HG03139 (cell line): ENCODE data around the gene HPN.

Experiments
- ATAC-seq: cut with Tn5 transposase; IDR thresholded peaks from one replicate; pipeline ENCODE4 v1.9.1; 2021; ENCODE audit not compliant: unreplicated experiment

Gene HPN

GRCh38 chr19:35080613-35081170, 39.2 kb downstream of the HPN start:
- ATAC-seq = no peak

DNA sequence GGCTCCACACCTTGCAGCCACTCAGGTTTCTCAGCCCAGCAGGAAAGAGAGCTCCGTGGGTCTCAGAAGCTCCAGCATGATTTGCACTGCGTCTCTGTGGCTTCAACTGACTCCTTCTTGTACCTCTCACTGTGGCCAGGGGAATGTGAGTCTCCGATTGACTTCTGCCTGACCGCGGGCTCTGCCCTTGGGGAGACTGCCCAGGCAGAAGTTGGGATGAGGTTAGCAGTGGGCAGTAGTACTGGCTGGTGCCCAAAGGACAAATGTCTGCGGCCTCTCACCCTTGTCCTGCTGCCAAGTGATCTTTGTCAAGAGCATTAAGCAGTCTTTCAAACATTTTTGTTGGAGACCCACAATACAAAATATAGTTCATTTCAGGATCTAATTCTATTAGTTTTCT, 39.7 kb downstream of the HPN start:
- no peak for ATAC-seq

- no peak for ATAC-seq
These were observed 42.4 kb downstream of the HPN start for GRCh38 chr19:35083691-35084508.

- no peak for ATAC-seq
These were observed 42.9 kb downstream of the HPN start for GRCh38 chr19:35084509-35084762.

DNA sequence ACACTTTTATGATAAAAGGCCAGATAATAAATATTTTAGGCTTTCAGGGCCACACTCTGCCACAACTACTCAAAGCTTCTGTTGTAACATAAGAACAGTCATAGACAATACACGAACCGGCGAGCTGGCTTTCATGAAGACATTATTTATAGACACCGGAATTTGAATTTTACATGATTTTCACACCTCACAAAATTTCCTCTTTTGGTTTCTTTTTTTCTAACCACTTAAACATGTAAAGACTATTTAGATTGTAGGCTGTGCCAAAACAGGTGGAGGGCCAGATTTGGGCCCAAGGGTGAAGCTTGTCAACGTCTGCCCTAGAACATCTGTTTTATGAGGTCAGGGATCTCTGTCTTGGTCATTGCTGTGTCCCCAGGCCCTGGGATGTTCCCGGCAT, 44.4 kb downstream of the HPN start:
- ATAC-seq = no peak

- ATAC-seq = no peak
These were observed 44.9 kb downstream of the HPN start for GRCh38 chr19:35086455-35086854.

DNA sequence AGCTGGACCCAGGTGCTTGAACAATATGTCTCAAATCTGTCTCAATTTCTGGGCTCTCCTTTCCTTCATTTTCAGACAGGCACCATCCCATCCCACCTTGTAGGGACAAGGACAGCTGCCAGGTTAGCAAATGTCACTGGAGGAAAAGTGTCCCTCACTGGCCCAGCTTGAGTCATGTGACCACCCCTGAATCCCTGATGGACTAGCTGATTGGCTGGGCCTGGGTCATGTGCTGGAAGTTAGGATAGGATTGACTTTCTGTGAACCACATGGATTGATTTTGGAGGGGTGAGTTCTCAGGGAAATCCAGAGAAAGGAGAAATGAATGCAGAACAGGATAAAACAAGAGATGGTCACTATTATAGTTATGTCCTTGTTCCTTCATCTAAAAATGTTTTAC, 45.9 kb downstream of the HPN start:
- no peak for ATAC-seq

GRCh38 chr19:35088131-35088913, 46.8 kb downstream of the HPN start:
- ATAC-seq = no peak

- no peak for ATAC-seq
These were observed 48.0 kb downstream of the HPN start for GRCh38 chr19:35089554-35089953.

- ATAC-seq = no peak
These were observed 48.6 kb downstream of the HPN start for GRCh38 chr19:35090160-35090505.

DNA sequence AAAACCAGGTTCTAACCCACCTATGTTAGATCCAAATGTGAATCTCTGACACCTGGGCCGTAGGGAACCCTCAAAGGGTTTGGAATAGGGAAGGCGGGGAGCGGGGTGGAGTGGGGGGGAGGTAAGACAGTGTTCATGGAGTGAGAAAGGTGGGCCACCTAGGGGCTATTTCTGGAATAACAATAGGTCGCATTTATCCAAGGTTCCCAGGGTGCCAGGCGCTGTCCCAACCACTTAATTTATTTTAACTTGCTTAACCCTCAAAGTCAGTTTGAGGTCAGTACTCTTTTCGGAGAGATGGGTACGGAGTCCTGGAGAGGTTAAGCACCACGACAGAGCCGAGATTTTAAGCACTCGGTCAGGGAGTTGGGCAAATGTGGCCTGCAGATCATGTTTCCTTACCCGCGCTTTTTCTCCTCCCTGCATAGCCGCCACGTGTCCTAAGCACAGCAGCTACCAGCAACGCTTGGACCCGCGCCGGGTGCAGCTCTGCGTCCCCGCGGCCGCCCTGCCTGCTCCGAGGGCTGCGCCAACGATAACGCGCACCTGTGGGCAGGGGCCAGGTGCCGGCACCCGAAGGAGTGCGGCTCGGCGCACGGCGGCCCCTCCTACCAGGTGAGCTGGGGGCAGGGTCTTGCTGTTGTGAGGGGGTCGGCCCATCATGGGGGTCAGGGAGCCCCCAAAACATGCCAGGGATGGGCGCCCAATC, 49.1 kb downstream of the HPN start:
- no peak for ATAC-seq

- no peak for ATAC-seq
These were observed 51.9 kb downstream of the HPN start for GRCh38 chr19:35093430-35093829.

DNA sequence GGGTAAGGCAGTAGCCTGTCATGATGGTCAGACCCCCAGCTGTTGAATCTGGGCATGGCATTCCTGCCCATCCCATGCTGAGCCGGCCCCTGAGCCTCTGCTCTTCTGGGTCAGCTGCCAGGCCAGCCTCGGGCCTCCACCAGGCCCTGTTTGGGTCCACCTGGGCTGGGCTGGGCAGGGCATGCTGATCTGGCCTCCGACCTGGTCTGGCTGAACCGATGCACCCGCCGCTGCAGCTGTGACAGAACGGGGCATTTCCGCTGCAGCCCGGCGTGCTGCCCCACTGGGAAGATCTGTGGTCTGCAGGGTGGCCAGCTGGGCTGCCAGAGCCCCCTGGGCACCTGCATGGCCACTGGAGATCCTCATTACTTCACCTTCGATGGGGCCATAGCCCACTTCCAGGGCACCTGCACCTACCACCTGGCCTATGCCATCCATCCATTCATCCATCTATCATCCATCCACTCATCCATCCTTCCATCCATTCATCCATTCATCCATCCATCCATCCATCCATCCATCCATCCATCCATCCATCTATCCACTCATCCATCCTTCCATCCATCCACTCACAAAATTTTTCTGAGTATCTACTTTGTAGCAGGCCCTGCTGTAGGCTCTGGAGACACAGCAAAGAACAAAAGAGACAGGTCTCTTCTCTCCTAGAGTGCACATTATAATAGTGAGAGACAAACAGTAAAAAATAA, 52.6 kb downstream of the HPN start:
- no peak for ATAC-seq

DNA sequence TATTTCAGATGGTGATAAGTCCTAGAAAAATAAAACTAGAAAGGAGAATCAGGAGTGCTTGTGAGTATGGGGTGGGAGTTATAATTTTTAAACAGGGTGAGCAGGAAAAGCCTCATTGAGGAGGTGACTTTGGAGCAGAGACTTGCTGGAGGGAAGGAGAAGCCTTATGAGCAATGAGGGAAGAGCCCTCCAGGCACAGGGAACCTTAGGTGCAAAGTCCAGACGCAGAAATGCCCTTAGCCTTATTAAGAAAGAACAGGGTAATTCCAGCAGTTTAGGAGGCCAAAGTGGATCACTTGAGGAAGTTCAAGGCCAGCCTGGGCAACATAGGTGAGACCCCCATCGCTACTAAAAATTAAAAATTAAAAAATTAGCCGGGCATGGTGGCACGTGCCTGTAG, 53.1 kb downstream of the HPN start:
- ATAC-seq = no peak

- ATAC-seq = no peak
These were observed 54.3 kb downstream of the HPN start for GRCh38 chr19:35095667-35096368.

GRCh38 chr19:35098413-35099049, 57.0 kb downstream of the HPN start:
- no peak for ATAC-seq

DNA sequence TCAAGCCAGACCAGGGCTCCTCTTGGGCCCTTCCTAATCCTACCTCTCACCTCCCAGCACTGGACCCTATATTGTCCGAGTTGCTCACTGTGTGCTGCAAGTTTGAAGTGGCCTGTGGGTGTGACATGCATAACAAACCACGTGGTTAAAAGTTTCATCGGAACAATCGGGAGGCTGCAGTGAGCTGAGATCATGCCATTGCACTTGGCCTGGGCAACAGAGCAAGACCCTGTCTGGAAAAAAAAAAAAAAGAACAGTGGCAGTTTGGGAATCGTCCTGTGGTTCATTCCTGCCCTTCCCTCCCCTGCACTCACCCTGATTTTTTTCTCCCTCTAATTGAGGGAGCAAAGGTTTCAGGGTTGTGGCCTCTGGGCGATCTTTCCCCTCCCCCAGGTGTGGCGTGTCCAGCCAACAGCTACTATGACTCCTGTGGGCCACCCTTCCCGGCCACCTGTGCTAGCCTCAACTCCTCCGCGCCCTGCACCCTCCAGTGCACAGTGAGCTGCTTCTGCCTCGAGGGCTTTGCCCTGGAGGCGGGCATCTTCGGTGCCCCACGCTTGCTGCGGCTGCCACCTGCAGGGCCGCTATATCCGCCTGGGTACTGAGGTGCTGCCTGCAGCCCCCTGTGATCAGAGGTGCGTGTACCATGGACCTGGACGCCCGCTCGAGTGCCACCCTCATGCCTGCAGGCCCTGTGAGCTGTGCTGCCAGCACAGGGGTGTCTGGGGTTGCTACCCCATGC, 57.8 kb downstream of the HPN start:
- ATAC-seq = no peak

GRCh38 chr19:35099897-35100275, 58.4 kb downstream of the HPN start:
- ATAC-seq = no peak
